ENCODE data around the gene PYGM. TPM values are rescaled to one million over a fixed set of nuclear protein-coding genes. Genes with fewer than 3 reads are reported as not detected.
A peak's percentile ranks its signal among the peaks of the same experiment; 100 is the strongest.

The PYGM gene
- total RNA-seq, 4 donors from 2014 or later, result 2.1 to 25.9 (median 12.2) TPM

- no peak for DNase-seq (ENCODE audit: low spot score)
- no peak for TF ChIP-seq CTCF (IDR thresholded peaks at IDR 0.05)
- ATAC-seq (ENCODE audit: low FRiP score), result no peak
These were observed 44.7 kb downstream of the PYGM start for GRCh38 chr11:64715110-64715509.

GRCh38 chr11:64714666-64715065, 45.1 kb downstream of the PYGM start:
- ATAC-seq (ENCODE audit: low FRiP score), result no peak
- no peak for TF ChIP-seq CTCF (IDR thresholded peaks at IDR 0.05)
- DNase-seq (ENCODE audit: low spot score), result no peak

GRCh38 chr11:64713781-64714363, 45.9 kb downstream of the PYGM start:
- ATAC-seq (ENCODE audit: low FRiP score), result peak; percentile 3
- TF ChIP-seq CTCF (IDR thresholded peaks at IDR 0.05), result no peak
- DNase-seq (ENCODE audit: low spot score), result no peak

GRCh38 chr11:64713016-64713707, 46.6 kb downstream of the PYGM start:
- DNase-seq (ENCODE audit: low spot score) (no peak), ATAC-seq (ENCODE audit: low FRiP score) (peak; percentile 58)
- TF ChIP-seq CTCF (IDR thresholded peaks at IDR 0.05), result no peak

- DNase-seq (ENCODE audit: low spot score), result no peak
- ATAC-seq (ENCODE audit: low FRiP score), result no peak
- no peak for TF ChIP-seq CTCF (IDR thresholded peaks at IDR 0.05)
These were observed 47.3 kb downstream of the PYGM start for GRCh38 chr11:64712430-64713015.

- no peak for DNase-seq (ENCODE audit: low spot score)
- ATAC-seq (ENCODE audit: low FRiP score), result no peak
- no peak for TF ChIP-seq CTCF (IDR thresholded peaks at IDR 0.05)
These were observed 47.8 kb downstream of the PYGM start for GRCh38 chr11:64711956-64712362.
